MV-4-11 (cell line): ENCODE results near the gene HBM.
"Not testable (repeated sequence)": the region's sequence is repeated elsewhere in the genome, so short reads cannot be mapped to it uniquely, and the experiment has no call there.

Experiments
- DNase-seq: peaks from one replicate; lab custom pipeline; 2025; lab: John Stamatoyannopoulos, UW

The HBM gene

GRCh38 chr16:165539-166374 is at the start of gene HBM:
Gene HBM, plus strand, starts transcription at chr16:165978. Its CDS starts 20 bp downstream, at chr16:165998.
- DNase-seq, result no peak

GRCh38 chr16:116015-116414 is 49.8 kb upstream of the HBM start:
- DNase-seq, result no peak

DNA sequence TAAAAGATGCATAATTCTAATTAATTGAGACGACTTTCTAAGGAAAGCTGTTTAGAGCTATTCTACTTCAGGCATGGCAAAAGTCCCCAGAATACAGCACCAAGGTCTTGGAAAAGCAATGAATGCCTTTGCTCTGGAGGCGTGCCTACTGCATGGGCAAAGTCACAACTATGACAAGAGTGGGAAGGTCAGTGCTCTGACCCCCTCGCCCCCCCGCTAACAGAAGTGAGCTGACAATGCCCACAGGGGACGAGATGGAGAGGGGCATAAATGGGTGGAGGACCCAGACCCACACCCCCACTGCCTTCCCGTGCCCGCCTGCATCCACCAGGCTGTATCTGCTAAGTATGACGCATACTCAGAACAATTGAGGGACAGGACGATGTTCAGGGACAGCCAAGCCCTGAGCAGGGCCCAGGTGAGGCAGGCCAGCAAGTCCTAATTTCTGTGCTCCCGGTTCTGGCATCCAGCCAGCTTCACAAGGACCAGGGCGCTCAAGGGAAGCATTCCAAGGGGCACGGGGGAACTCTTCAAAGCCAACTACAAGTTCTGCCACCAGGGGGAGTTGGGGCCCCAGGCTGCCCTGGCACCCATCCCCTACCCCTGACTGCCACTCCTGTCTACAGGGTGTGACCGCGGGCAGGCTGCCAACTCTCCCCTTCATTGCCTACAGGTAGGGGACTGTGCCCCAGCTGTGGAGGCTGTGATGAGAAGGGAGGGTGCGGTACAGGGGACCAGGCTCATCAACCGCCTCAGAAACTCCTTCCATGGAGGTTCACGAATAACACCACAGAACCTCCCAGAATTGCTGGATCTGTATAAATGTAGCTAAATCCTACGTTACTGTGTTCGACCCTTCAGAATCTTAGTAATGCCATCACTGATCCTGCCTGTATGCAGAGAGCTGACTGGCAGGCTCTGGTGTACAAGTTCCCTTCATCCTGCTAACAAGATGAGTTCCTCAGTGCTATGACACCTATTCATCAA is 48.1 kb upstream of the HBM start:
- peak; percentile 37 for DNase-seq

GRCh38 chr16:118857-119256 is 46.9 kb upstream of the HBM start:
- no peak for DNase-seq

DNA sequence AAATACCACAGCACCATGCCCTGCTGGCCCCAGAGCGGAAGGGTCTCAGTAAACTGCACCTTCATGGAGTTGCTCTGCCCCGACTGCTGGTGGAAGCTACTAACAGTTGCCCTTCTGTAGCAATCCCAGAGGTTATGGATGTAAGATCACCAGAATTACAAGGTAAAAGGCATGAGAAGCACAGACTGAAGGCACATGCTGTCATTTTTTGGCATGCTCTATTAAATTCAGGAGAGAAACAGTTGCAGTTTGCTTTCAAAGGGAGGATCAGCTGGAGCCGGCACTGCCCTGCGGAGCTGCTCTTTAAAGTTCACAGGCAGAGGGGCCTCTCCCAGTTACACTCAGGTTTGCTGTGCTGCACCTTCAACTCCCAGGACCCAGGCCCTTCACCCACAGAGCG is 46.5 kb upstream of the HBM start:
- DNase-seq, result no peak

- DNase-seq, result no peak
Measured at GRCh38 chr16:119835-120491, 45.8 kb upstream of the HBM start.

DNA sequence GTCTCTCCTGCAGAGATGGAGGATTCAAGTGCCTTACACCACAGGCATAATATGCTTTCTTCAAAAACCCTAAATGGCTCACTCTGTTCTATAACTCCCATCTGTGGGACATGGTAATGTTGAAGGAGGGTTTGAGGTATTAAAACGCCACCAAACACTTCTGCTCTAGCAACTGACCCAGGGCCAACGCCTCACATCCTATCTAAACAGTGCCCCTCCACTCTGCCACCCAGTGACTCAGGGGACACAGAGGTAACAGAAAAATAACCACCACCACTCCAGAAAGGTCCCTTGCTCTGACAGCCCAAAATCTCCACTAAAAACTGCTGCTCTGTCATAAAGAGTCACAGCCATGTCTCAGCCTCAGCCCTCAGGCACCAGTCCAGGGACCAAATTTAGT is 45.0 kb upstream of the HBM start:
- no peak for DNase-seq

DNA sequence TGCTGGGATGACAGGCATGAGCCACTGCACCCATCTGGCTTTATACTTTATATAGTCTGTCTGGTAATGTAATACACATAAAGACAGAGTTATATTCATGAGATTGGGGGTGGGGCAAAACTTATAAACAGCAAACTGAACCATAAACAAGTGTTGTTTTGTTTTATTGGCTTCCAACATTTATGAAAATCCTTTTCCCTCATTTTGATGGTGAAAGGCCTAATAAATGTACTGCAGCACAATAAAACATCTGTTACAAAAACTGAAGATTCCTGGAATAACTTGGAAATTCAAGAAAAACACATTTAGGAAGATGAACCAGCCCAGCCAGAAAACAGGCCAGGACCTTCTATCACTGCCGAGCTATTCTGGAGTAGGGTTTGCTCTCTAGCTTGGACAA is 43.4 kb upstream of the HBM start:
- no peak for DNase-seq

GRCh38 chr16:123558-124350 is 42.0 kb upstream of the HBM start:
- not testable (repeated sequence) for DNase-seq

- DNase-seq, result no peak
Measured at GRCh38 chr16:125011-125410, 40.8 kb upstream of the HBM start.

DNA sequence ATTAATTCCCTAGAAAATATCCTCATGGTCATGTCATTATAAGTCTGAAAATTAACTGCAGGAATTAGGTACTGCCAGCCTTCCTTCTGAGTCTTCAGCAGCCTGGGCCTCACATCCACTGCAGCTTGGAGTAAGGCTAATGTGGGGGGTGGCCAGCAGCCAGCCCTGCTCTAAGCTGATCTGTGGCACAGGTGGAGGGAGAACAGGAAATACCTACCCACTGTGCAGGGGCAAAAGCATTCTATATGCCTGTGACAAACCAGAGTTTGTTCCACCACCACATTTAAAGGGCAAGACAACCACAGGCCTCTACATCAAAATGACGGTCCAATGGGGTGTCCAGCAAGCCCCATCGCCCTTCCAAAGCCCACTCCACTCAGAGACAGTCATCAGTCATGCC is 36.7 kb upstream of the HBM start:
- DNase-seq, result no peak

- no peak for DNase-seq
Measured at GRCh38 chr16:130533-131173, 35.1 kb upstream of the HBM start.

DNA sequence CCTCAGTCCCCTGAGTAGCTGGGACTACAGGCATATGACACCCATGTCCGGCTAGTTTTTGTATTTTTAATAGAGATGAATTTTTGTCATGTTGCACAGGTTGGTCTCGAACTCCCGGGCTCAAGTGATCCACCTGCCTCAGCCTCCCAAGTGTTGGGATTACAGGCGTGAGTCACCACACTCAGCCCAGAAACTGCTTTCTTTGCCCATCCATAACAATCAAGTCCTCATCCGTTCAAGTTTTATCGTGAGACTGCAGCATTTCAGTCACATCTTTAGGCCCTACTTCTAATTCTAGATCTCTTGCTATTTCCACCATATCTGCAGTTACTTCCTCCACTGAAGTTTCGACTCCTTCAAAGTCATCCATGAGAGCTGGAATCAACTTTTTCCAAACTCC is 33.7 kb upstream of the HBM start:
- DNase-seq, result peak; percentile 10

- DNase-seq, result no peak
Measured at GRCh38 chr16:133716-134115, 32.1 kb upstream of the HBM start.

GRCh38 chr16:138049-138417 is 27.7 kb upstream of the HBM start:
- DNase-seq, result no peak

- no peak for DNase-seq
Measured at GRCh38 chr16:140175-140857, 25.5 kb upstream of the HBM start.

- DNase-seq, result no peak
Measured at GRCh38 chr16:142405-142967, 23.3 kb upstream of the HBM start.

DNA sequence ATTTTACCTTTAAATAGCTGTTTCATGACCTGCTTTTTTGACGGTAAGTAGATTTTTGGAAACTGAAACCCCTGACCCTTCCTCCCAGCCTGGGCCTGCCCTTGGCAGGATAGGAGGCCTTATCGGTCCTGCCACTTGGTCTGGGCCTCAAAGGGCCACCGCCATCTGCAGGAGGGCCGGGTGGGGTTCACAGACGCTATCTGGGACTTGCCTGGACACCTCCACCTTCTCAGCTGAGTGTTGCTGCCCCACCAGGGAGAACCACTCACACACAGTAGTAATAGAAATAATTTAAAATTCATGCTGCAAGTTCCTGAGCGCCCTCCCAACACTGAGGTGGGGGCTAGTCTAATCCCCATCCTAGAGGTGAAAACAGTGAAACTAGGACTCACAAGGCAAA is 22.7 kb upstream of the HBM start:
- no peak for DNase-seq

GRCh38 chr16:143456-143855 is 22.3 kb upstream of the HBM start:
- DNase-seq, result no peak

- no peak for DNase-seq
Measured at GRCh38 chr16:144797-145252, 21.0 kb upstream of the HBM start.
